Neural cell (in vitro differentiated cells): ENCODE results near the gene RANBP3. TPM values are rescaled to one million over a fixed set of nuclear protein-coding genes. Genes with fewer than 3 reads are reported as not detected.

Experiments
- H2AFZ ChIP-seq: fragments of 200-600, 300-800 bp; sonication (generic), shearing (Covaris generic); 2 replicates; pipeline ENCODE4 v1.6.0; 2014; ENCODE audit warnings: low read depth, mild to moderate bottlenecking, antibody characterized with exemption, low read length, moderate library complexity
- H3F3A ChIP-seq: fragments of 200-600 bp; shearing (Covaris generic); 2 replicates; pipeline ENCODE4 v1.6.1; 2016; ENCODE audit warnings: mild to moderate bottlenecking, moderate library complexity, mixed read lengths, antibody characterized with exemption, low read length; ENCODE audit not compliant: insufficient read depth, poor library complexity, severe bottlenecking
- H3K27ac ChIP-seq: fragments of 200-600, 300-800 bp; sonication (generic), shearing (Covaris generic); 2 replicates; pipeline ENCODE4 v1.5.1; 2014; ENCODE audit warnings: mild to moderate bottlenecking, low read length, moderate library complexity
- H3K27me3 ChIP-seq: fragments of 300-800, 200-600 bp; sonication (generic), shearing (Covaris generic); 2 replicates; pipeline ENCODE4 v1.6.0; 2014; ENCODE audit warnings: mild to moderate bottlenecking, low read depth, low read length, moderate library complexity; ENCODE audit not compliant: insufficient read depth
- H3K36me3 ChIP-seq: fragments of 300-800, 200-600 bp; sonication (generic), shearing (Covaris generic); 2 replicates; pipeline ENCODE4 v1.5.1; 2014; ENCODE audit warnings: mild to moderate bottlenecking, antibody characterized with exemption, low read length, moderate library complexity; ENCODE audit not compliant: insufficient read depth
- H3K4me2 ChIP-seq: fragments of 300-800, 200-600 bp; sonication (generic), shearing (Covaris generic); 2 replicates; pipeline ENCODE4 v1.6.0; 2014; ENCODE audit warnings: mild to moderate bottlenecking, low read length
- H3K4me3 ChIP-seq: fragments of 300-800, 200-600 bp; sonication (generic), shearing (Covaris generic); 2 replicates; pipeline ENCODE4 v1.5.1; 2014; ENCODE audit warnings: mild to moderate bottlenecking, low read length, moderate library complexity
- H3K79me2 ChIP-seq: fragments of 200-600 bp; shearing (Covaris generic); replicated peaks from 2 replicates; pipeline ENCODE4 v1.6.0; 2014; ENCODE audit warnings: mild to moderate bottlenecking, low read length, moderate library complexity; ENCODE audit not compliant: insufficient read depth
- H3K9ac ChIP-seq: fragments of 300-800, 200-600 bp; sonication (generic), shearing (Covaris generic); 2 replicates; pipeline ENCODE4 v1.6.1; 2016; ENCODE audit warnings: mild to moderate bottlenecking, low read length, mixed read lengths
- H3K9me2 ChIP-seq: fragments of 200-600 bp; shearing (Covaris generic); 2 replicates; pipeline ENCODE4 v1.6.1; 2016; ENCODE audit warnings: mild to moderate bottlenecking, low read length, mixed read lengths; ENCODE audit not compliant: insufficient read depth
- H3K9me3 ChIP-seq: fragments of 200-600, 300-800 bp; sonication (generic), shearing (Covaris generic); 2 replicates; pipeline ENCODE4 v1.6.1; 2016; ENCODE audit warnings: mild to moderate bottlenecking, mixed run types, low read length, moderate library complexity, mixed read lengths
- H4K20me1 ChIP-seq: fragments of 200-600 bp; shearing (Covaris generic); 2 replicates; pipeline ENCODE4 v1.6.1; 2016; ENCODE audit warnings: mild to moderate bottlenecking, mixed run types; ENCODE audit not compliant: insufficient read depth
- EP300 ChIP-seq: fragments of 450-650 bp; conservative IDR thresholded peaks from 2 replicates; pipeline ENCODE4 v1.6.1; 2014; ENCODE audit warnings: antibody characterized with exemption, mild to moderate bottlenecking, moderate library complexity; ENCODE audit not compliant: poor library complexity, severe bottlenecking
- EZH2 ChIP-seq: fragments of 200-600, 300-800 bp; shearing (Covaris generic), sonication (generic); IDR thresholded peaks from 2 replicates; pipeline ENCODE4 v1.6.1; 2014; ENCODE audit warnings: antibody characterized with exemption, low read length, borderline replicate concordance, mild to moderate bottlenecking; ENCODE audit not compliant: insufficient read depth, poor library complexity, severe bottlenecking
- MXI1 ChIP-seq: fragments of 450-650 bp; conservative IDR thresholded peaks from 2 replicates; pipeline ENCODE4 v1.6.1; 2014; ENCODE audit warnings: antibody characterized with exemption, mild to moderate bottlenecking; ENCODE audit not compliant: poor library complexity, severe bottlenecking
- POLR2AphosphoS5 ChIP-seq: IDR thresholded peaks from 2 replicates; pipeline ENCODE4 v1.6.1; 2012
- RAD21 ChIP-seq: fragments of 450-650 bp; conservative IDR thresholded peaks from 2 replicates; pipeline ENCODE4 v1.6.1; 2014; ENCODE audit warnings: antibody characterized with exemption, mild to moderate bottlenecking, moderate library complexity
- REST ChIP-seq: IDR thresholded peaks from 2 replicates; pipeline ENCODE4 v1.6.1; 2012; ENCODE audit warnings: borderline replicate concordance
- SMC3 ChIP-seq: fragments of 450-650 bp; conservative IDR thresholded peaks from 2 replicates; pipeline ENCODE4 v1.6.1; 2014; ENCODE audit warnings: antibody characterized with exemption, mild to moderate bottlenecking, moderate library complexity; ENCODE audit not compliant: poor library complexity
- TAF1 ChIP-seq: IDR thresholded peaks from 2 replicates; pipeline ENCODE4 v1.6.1; 2012; ENCODE audit warnings: low read depth
- polyA plus RNA-seq: library from polyadenylated mRNA; depleted of rRNA; stranded (reverse); fragments of >200 nt; gene quantifications from 2 replicates; pipeline ENCODE4 v1.2.3, GENCODE V29; 2014
- TF ChIP-seq, protein P1 (sequence below): fragments of 450-650 bp; IDR thresholded peaks from 2 replicates; pipeline ENCODE4 v1.5.1; 2014; ENCODE audit warnings: antibody characterized with exemption, mild to moderate bottlenecking, moderate library complexity; ENCODE audit not compliant: poor library complexity, severe bottlenecking

Gene RANBP3
- polyA plus RNA-seq, 1 donor from 2014 or later = 67.6 TPM

GRCh38 chr19:5917431-5918107, 60.4 kb downstream of the RANBP3 start:
- H3K9ac ChIP-seq = no peak overlapping the region
- H3K36me3 ChIP-seq = no peaks in the 10 kb centered on the region
- no peaks in the 10 kb centered on the region for H3K9me3 ChIP-seq
- H4K20me1 ChIP-seq = no peaks in the 10 kb centered on the region
- no peak overlapping the region for H2AFZ ChIP-seq
- TF ChIP-seq MXI1 (no peak), EZH2 (no peak), TAF1 (no peak), POLR2AphosphoS5 (no peak), RAD21 (no peak), EP300 (no peak), REST (no peak), SMC3 (no peak)
- TF ChIP-seq, protein P1, sequence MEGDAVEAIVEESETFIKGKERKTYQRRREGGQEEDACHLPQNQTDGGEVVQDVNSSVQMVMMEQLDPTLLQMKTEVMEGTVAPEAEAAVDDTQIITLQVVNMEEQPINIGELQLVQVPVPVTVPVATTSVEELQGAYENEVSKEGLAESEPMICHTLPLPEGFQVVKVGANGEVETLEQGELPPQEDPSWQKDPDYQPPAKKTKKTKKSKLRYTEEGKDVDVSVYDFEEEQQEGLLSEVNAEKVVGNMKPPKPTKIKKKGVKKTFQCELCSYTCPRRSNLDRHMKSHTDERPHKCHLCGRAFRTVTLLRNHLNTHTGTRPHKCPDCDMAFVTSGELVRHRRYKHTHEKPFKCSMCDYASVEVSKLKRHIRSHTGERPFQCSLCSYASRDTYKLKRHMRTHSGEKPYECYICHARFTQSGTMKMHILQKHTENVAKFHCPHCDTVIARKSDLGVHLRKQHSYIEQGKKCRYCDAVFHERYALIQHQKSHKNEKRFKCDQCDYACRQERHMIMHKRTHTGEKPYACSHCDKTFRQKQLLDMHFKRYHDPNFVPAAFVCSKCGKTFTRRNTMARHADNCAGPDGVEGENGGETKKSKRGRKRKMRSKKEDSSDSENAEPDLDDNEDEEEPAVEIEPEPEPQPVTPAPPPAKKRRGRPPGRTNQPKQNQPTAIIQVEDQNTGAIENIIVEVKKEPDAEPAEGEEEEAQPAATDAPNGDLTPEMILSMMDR = no peak
- no peak overlapping the region for H3K4me3 ChIP-seq
- H3K27ac ChIP-seq = no peak overlapping the region
- H3K4me2 ChIP-seq = no peak overlapping the region
- no peaks in the 10 kb centered on the region for H3F3A ChIP-seq
- no peaks in the 10 kb centered on the region for H3K79me2 ChIP-seq
- no peaks in the 10 kb centered on the region for H3K9me2 ChIP-seq
- no peaks in the 10 kb centered on the region for H3K27me3 ChIP-seq

DNA sequence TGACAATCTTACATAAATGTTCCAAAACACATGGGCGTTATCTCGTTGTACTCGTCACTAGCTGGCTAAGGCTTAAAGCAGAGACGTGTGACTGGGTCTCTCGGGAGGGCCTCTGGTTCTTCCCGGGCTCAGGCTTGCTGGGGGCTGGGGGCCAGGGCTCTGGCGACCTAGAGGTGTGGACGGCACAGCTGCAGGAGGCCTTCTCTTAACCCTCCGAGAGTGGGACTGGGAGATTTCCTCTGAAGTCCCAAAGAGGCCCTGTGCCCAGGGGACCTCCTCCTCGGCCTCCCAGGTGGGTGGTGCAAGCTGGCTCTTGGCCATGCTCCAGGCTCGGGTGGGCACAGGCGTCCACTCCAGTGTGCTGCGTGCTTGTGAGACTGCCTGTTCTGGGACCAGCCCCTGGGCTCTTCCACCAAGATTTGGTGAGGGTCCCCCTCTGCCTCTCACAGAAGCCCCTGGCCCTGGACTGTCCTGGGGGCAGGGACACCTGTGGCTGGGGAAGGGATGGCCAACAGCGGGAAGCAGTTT, 61.7 kb downstream of the RANBP3 start:
- H3F3A ChIP-seq = no peaks in the 10 kb centered on the region
- no peak overlapping the region for H3K9ac ChIP-seq
- TF ChIP-seq MXI1 (no peak), SMC3 (no peak), TAF1 (no peak), POLR2AphosphoS5 (no peak), EP300 (no peak), EZH2 (no peak), REST (no peak), RAD21 (no peak)
- TF ChIP-seq, protein P1 = no peak
- no peaks in the 10 kb centered on the region for H3K27me3 ChIP-seq
- no peaks in the 10 kb centered on the region for H4K20me1 ChIP-seq
- H3K79me2 ChIP-seq = no peaks in the 10 kb centered on the region
- no peaks in the 10 kb centered on the region for H3K9me2 ChIP-seq
- H3K27ac ChIP-seq = no peak overlapping the region
- H3K36me3 ChIP-seq = no peaks in the 10 kb centered on the region
- H3K4me2 ChIP-seq = no peak overlapping the region
- no peaks in the 10 kb centered on the region for H3K9me3 ChIP-seq
- no peak overlapping the region for H2AFZ ChIP-seq
- no peak overlapping the region for H3K4me3 ChIP-seq
